Measurements from ENCODE around the gene MYO1A. TPM values are rescaled to one million over a fixed set of nuclear protein-coding genes. Genes with fewer than 3 reads are reported as not detected.

Gene MYO1A
- total RNA-seq, 1 donor from 2014 or later: 1.4 TPM

DNA sequence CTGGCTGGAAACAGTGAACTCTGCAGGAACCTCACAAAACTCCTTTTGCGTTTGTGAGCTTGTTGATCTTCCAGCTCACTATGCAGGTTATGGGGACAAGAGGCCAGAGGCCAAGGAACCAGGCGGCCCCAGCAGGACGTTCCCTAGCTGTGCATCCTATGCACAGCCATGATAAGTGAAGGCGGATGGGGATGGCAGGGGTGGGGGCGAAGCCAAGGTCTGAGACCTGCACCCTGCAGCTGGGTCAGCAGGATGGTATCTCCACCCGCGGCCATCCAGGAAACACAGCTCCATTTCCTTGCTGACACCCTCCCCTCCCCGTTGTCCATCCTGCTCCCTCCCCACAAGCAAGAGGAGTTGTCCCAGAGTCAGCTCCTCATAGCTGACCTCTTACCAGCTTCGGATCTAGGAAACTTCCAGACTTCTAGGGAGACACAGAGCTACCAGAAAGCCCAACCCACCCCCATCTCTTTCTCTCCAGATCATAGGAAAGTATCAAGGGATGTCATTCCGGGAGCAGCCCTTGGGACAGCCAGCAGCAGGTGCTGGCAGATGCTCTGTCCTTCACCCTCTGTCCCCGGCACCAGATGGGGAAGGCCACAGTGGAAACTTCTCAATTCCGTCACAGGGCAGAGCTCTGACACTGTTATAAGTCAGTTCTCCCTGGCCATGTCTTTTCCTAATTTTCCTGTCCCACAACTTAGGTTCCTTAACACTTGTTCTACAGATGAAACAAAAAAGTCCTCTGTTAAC is 53.0 kb downstream of the MYO1A start:
- Histone ChIP-seq H3K27me3 (no peaks in the 10 kb centered on the region), H3K9me3 (no peaks in the 10 kb centered on the region), H3K27ac (no peak overlapping the region), H3K4me1 (peaks cover 11% of the 10 kb centered on the region), H3K36me3 (peaks cover 27% of the 10 kb centered on the region), H3K4me3 (no peak overlapping the region)
- intact Hi-C loops (cut with DNase I): no loop called here
- TF ChIP-seq, protein P1, sequence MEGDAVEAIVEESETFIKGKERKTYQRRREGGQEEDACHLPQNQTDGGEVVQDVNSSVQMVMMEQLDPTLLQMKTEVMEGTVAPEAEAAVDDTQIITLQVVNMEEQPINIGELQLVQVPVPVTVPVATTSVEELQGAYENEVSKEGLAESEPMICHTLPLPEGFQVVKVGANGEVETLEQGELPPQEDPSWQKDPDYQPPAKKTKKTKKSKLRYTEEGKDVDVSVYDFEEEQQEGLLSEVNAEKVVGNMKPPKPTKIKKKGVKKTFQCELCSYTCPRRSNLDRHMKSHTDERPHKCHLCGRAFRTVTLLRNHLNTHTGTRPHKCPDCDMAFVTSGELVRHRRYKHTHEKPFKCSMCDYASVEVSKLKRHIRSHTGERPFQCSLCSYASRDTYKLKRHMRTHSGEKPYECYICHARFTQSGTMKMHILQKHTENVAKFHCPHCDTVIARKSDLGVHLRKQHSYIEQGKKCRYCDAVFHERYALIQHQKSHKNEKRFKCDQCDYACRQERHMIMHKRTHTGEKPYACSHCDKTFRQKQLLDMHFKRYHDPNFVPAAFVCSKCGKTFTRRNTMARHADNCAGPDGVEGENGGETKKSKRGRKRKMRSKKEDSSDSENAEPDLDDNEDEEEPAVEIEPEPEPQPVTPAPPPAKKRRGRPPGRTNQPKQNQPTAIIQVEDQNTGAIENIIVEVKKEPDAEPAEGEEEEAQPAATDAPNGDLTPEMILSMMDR (IDR thresholded peaks at IDR 0.05): no peak
- ATAC-seq: peak; percentile 12
- DNase-seq: no peak

- H3K27ac ChIP-seq: peak overlapping the region; percentile 24
- peaks cover 19% of the 10 kb centered on the region for H3K36me3 ChIP-seq
- TF ChIP-seq, protein P1 (IDR thresholded peaks at IDR 0.05): no peak
- no peaks in the 10 kb centered on the region for H3K27me3 ChIP-seq
- H3K9me3 ChIP-seq: no peaks in the 10 kb centered on the region
- H3K4me1 ChIP-seq: peaks cover 15% of the 10 kb centered on the region
- DNase-seq (no peak), ATAC-seq (no peak)
- intact Hi-C loops (cut with DNase I): no loop called here
- H3K4me3 ChIP-seq: no peak overlapping the region
Observed at GRCh38 chr12:56995930-56996496, 53.9 kb downstream of the MYO1A start.

DNA sequence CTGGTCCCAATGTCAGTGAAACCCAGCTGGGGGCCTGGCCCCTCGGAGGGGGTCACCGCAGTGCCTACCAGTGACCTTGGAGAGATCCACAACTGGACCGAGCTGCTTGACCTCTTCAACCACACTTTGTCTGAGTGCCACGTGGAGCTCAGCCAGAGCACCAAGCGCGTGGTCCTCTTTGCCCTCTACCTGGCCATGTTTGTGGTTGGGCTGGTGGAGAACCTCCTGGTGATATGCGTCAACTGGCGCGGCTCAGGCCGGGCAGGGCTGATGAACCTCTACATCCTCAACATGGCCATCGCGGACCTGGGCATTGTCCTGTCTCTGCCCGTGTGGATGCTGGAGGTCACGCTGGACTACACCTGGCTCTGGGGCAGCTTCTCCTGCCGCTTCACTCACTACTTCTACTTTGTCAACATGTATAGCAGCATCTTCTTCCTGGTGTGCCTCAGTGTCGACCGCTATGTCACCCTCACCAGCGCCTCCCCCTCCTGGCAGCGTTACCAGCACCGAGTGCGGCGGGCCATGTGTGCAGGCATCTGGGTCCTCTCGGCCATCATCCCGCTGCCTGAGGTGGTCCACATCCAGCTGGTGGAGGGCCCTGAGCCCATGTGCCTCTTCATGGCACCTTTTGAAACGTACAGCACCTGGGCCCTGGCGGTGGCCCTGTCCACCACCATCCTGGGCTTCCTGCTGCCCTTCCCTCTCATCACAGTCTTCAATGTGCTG is 54.6 kb downstream of the MYO1A start:
- DNase-seq (no peak), ATAC-seq (no peak)
- Histone ChIP-seq H3K9me3 (no peaks in the 10 kb centered on the region), H3K36me3 (peaks cover 13% of the 10 kb centered on the region), H3K4me3 (no peak overlapping the region), H3K4me1 (peaks cover 19% of the 10 kb centered on the region), H3K27me3 (no peaks in the 10 kb centered on the region), H3K27ac (no peak overlapping the region)
- TF ChIP-seq, protein P1 (IDR thresholded peaks at IDR 0.05): no peak
- intact Hi-C loops (cut with DNase I): no loop called here

DNA sequence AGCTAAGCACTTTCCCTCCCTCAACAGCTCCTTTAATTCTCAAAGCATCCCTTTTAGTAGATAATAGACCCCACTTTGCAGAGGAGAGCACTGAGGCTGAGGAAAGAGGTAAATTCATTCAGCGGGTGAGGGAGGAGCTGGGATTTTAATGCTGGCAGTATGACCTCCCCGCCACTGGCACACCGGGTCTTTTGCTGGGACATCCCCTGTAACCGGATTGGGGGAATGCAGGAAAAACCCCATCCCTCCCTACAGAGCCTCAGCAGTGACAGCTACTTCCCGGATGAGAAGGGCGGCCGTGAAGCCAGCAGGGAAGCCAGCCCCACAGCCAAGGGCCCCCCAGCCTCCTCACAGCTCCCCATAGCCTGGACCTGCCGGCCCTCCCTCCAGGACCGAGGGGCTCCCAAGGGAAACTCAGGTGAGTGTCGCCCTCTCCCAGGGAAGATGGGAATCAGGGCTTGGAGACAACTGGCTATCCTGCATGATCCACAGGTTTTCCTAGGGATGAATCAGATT is 55.6 kb downstream of the MYO1A start:
- intact Hi-C loops (cut with DNase I): no loop called here
- ATAC-seq (no peak), DNase-seq (no peak)
- no peaks in the 10 kb centered on the region for H3K9me3 ChIP-seq
- H3K4me1 ChIP-seq: peaks cover 17% of the 10 kb centered on the region
- TF ChIP-seq, protein P1 (IDR thresholded peaks at IDR 0.05): no peak
- H3K36me3 ChIP-seq: peaks cover 11% of the 10 kb centered on the region
- H3K27ac ChIP-seq: no peak overlapping the region
- H3K4me3 ChIP-seq: no peak overlapping the region
- H3K27me3 ChIP-seq: no peaks in the 10 kb centered on the region

- Histone ChIP-seq H3K4me3 (no peak overlapping the region), H3K27me3 (no peaks in the 10 kb centered on the region), H3K9me3 (no peaks in the 10 kb centered on the region), H3K4me1 (peaks cover 18% of the 10 kb centered on the region), H3K27ac (no peak overlapping the region), H3K36me3 (peaks cover 10% of the 10 kb centered on the region)
- intact Hi-C loops (cut with DNase I): no loop called here
- TF ChIP-seq, protein P1 (IDR thresholded peaks at IDR 0.05): no peak
- no peak for ATAC-seq
- no peak for DNase-seq
Observed at GRCh38 chr12:56993346-56993745, 56.6 kb downstream of the MYO1A start.

Measured in upper lobe of right lung (tissue), 1 donor.